C4-2B (cell line): ENCODE measurements around the gene HCN2.
"Not testable (repeated sequence)": the region's sequence is repeated elsewhere in the genome, so short reads cannot be mapped to it uniquely, and the experiment has no call there.

ENCODE experiments used
- CTCF ChIP-seq: fragments of 450-650 bp; conservative IDR thresholded peaks from 2 replicates; pipeline ENCODE4 v1.5.1; 2017; ENCODE audit warnings: mild to moderate bottlenecking
- ZFX ChIP-seq: fragments of 450-650 bp; IDR thresholded peaks from 2 replicates; pipeline ENCODE4 v1.6.1; 2017

- TF ChIP-seq CTCF, ZFX: not testable (repeated sequence)
These were observed 4.5 kb upstream of the HCN2 start for GRCh38 chr19:585146-585545.
